NK-92 treated with Interleukin-12 subunit alpha and Interleukin-12 subunit beta, amount 100 ng/mL, for 24 hours (cell line): ENCODE results near the gene OPN4.

Source experiments
- DNase-seq: peaks from one replicate; lab custom pipeline; 2025; lab: John Stamatoyannopoulos, UW

OPN4 gene

DNA sequence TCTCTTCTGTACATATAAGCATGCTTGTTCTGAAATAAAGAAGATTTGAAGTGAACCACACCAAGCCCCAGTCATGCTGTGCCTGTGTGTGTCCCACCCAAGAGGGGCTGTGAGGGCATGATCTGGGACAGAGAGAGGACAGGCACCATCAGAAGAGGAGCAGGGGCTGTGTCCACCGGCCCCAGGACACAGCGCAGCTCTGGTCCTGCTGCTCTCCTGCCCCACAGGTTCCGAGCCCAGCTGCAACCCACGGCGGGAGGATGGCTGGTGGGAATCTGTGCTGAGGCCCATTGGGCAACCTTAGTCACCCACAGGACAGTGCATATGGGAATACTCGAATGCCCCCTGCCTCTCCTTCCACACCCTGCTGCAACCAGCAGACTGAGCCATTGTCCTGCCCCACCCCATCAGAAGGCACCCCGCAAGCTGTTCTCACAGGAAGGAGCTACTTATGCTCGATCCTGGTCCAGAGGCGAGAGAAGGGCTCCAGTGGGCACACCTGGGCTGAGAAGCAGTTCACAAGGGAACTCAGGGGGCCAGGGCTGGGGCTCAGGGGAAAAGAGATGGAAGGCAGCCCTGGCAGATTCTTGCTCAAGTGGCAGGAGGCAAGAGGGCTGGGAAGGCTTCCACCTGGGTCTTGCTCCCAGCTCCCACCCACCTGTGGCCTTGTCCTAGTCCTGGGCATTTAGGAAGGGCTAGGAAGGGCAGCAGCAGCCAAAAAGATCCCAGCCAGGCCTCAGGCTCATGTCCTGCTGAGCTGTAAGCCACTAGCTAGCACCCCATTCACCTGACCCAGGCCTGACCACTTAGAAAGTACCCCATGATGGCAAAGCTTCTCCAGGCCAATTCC lies 45.9 kb downstream of the OPN4 start:
- DNase-seq: no peak

DNA sequence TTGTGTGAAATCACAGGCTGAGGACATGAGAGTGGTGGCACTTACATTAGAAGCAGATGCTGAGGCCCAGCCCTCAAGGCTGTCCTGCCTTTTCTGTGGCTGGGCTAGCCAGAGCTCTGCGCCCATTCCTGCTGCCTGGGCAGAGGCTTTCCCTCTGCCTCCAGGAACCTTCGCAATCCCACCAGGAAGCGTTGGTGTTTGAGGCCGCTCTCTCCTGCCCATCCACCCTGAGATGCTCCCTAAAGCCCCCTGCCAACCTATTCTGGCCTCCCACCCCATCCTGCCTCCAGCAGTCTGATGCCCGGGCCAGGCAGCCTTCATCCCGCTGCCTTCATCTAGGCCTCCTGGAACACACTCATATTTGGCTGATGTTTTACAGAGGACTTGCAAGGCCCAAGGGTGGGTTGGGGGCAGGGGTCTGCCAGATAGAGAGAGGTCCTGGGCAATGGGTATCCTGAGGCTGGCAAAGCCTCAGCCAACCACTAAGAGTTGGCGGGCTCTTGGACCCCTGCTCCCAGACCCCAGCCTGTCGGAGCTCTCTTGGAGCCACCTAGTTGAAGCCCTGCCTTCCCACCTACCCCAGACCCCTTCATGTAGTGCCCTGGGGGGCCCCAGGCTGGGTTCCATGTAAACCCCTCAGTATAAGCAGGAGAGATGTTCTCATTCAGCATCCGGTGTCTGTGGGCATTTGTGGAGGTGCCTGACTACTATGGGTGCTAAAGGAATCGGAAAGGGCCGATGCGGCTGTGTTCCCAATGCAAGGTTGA lies 46.7 kb downstream of the OPN4 start:
- DNase-seq: no peak

DNA sequence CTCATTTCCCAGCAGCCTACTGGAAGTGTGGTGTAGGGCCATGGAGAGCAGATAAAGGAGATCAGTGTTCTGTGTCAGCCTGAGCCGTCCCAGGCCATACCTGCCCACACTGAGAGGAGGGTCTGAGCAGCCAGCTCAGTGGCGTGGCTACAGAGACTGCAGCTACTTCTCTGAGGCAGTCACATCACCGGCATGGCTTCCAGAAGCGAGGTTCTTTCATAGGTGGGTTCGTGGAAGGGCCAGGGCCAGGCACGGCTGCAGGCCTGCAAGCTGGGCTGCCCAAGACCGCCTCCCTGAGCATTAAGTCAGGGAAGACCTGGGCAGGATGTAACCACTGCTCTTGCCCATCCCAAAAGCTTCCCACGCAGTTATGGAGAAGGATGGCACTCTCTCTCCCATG lies 48.8 kb downstream of the OPN4 start:
- no peak for DNase-seq

DNA sequence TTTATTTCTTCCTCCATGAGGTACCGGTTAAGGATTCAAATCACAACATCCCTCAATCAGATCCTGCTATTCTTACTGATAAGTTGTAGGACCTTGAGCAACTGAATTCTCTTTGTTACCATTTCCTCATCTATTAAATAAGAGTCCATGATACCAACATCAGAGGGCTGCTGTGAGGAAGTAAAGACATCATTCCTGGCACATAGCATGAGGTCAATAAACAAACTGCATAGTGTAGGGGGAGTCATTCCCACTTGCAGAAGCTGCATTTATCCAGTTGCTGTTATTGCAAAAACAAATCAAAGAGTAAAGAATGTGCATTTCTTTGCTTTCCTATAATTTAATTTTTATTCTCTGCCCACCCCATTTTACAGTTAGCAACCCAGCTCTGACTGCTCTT lies 50.8 kb downstream of the OPN4 start:
- DNase-seq: no peak

DNA sequence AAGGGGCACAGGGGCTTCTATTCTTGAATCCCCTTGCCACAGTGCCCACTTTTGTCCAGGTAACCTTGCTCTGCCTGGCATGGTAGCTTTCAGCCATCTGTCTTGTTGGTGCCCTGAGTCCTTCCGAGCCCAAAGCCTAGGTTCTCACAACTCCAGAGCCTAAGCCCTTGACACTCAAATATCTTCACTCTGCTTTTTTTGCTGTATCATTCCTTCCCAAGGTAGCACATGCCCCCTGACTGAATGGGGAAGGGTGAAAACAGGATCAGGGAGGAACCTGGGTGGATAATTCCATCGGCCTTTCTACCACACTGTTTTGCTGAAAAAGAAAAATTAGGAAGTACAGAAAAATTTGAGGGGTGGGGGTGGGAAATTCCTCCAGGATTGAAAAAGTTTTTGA lies 51.6 kb downstream of the OPN4 start:
- no peak for DNase-seq

DNA sequence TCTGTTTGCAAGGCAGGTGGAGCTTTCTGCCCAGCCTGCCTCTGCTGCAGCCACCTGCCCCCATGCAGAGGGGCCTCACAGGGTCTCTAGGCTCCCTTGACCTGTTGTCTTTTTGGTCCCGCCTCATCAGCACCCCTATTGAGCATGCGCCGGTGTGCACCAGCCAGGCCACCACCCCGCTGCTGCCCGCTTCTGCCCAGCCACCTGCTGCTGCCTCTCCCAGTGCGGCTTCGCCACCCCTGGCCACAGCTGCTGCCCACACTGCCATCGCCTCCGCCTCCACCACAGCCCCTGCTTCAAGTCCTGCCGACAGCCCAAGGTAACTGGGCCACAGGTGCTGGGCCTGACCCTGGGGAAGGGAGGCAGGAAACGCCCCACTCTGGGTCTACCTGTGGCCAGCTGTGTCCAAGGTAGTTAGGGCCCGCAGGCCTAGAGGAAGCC lies 52.1 kb downstream of the OPN4 start:
- no peak for DNase-seq

DNA sequence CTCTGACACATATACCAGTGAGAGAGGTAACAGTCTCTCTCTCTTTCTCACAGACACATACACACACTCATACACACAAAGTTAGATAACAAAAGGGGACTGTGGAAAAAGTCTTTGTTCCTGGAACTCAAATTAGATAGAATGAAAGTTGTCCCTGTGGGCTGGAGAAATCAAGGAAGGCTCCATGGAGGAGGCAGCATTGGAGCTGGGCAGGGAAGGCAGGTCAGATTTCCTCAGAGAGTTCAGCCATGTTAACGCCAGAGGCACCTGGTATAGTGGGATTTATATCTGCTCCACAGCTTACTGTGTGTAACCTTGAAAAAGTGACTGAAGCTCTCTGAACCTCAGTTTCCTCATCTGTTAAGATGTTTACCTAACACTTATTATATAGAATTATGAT lies 52.6 kb downstream of the OPN4 start:
- DNase-seq: no peak

DNA sequence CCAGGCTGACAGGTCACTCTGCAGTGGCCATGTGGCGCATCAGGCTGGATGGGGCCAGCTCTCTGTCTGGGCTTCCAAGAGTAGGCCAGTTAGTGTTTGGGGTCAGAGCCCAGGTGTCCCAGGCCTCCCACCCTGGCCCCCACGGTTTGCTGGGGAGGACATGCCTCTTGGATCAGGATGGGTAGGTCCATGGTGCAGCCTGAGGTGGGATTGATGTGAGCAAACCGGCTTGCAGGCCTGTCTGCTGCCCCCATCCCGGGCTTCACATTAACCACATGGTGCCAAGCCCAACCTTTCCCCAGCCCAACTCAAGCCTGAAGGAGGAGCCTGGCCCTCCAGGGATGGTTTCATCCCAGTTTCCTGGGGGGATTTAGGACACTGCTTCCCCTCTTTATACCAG lies 53.2 kb downstream of the OPN4 start:
- DNase-seq: no peak

DNA sequence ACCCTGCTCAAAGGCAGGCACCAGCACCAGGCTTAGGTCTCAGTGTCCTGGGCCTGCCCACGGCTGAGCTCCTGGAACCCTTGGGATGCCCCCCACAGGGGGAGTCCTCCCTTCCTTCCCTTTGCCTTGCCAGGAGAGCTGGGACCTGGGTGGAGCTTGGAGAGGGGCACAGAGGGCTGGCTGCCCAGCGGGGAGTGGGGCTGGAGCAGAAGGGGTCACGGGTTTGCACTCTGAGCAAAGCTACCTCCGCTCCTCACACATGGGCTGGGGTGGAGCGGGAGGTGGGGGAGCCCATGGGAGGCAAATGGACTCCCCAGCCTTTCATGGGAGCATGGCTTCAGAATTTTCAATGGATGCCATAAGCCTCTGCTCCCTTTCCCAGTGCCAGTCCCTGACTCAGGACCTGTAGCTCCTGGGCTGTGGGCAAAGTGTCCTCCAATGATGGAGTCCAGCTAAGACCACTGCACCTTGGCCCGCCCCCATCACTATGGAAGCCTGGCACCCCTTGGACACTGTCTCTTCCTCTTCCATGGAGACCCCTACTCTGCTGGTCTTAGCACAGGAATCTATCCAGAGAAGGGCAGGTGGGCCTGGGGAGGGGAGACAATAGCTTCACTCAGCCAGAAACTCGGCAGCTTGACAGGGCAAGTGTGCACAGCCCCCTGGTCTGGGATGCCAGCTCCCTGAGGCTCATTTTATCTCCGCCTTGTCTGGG lies 53.9 kb downstream of the OPN4 start:
- DNase-seq: no peak

DNA sequence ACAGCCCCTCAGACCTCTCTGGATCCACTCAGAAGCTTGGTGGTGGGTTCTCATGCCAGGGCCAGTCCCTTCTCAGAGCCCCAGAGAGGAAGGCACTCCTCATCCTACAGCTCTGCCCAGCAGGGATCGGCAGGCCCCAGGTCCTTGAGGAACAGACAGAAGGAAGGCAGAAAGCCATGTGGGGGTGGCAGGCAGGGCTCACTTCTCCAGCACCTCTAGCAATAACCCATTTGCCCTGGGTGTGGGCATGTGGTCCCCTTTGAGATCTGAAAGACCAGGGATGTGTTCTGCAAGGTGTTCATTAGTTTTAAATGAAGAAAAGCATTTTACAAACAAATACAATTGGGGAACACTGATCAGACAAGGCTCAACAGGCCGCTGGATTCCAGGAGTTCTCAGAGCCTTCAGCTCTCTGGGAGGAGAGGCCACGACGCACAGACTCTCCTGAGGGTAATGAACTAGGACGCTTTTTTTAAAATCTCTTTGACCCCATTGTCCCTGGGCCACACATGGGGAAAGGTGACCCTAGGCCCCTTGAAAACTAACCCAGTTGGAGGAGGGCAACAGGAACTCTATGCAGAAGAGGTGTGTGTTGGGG lies 54.5 kb downstream of the OPN4 start:
- DNase-seq: no peak

DNA sequence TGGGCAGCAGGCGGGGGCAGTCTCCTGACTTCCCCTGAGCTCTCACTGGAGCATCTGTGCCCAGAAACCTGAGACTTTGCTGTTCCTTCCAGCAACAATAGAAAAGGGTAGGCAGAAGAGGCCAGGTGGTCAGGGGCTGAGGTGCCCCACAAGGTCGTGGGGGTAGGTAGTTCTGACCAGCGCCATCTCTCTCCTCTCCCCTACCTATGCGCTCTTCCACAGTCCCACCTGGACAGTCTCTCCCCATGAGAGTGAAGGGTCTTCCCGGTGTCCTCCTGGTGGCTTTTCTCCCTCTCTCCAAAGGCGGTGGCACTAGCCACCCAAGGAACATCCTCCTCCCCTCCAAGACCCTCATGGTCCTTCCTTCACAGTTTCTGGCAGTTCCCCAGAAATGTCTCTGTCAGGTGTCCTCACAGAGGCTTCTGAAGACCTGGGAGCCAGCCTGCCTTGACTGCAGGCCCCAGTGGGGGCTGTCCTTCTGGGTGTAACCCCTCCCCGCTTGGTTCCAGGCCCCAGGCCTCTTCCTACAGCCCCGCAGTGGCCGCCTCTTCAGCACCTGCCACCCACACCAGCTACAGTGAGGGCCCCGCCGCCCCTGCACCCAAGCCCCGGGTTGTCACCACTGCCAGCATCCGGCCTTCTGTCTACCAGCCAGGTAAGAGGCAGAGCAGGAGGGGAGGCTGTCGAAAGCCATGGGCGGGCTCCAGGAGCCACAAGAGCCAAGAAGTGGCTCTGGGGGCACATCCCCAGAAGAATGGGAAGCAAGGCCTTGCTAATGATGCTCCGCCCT lies 55.2 kb downstream of the OPN4 start:
- DNase-seq: no peak

DNA sequence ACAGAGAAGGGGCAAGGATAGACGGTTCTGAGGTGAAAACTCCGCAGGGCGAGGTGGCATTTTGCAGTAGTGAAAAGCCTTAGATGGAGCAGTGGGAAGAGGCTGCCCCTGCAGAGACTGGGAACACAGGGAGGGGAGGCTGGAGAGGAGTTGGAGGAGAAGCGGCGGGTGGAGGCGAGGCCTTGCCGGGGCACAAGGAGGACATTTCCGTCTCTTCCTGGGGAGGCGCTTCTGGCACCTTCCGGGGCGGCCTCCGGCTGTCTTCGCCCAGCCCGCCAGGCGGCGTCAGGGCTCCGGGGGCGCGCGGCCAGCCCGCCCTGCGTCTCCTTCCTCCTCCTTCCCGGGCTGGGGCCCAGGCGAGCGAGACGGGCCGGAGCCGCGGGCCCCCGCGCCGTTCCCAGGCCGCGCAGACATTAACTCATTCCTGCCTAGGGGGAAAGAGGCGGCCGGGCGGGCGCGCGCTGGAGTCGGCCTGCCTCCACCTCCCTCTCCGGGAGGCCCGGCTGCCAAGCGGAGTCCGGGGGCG lies 56.7 kb downstream of the OPN4 start:
- peak; percentile 49 for DNase-seq

DNA sequence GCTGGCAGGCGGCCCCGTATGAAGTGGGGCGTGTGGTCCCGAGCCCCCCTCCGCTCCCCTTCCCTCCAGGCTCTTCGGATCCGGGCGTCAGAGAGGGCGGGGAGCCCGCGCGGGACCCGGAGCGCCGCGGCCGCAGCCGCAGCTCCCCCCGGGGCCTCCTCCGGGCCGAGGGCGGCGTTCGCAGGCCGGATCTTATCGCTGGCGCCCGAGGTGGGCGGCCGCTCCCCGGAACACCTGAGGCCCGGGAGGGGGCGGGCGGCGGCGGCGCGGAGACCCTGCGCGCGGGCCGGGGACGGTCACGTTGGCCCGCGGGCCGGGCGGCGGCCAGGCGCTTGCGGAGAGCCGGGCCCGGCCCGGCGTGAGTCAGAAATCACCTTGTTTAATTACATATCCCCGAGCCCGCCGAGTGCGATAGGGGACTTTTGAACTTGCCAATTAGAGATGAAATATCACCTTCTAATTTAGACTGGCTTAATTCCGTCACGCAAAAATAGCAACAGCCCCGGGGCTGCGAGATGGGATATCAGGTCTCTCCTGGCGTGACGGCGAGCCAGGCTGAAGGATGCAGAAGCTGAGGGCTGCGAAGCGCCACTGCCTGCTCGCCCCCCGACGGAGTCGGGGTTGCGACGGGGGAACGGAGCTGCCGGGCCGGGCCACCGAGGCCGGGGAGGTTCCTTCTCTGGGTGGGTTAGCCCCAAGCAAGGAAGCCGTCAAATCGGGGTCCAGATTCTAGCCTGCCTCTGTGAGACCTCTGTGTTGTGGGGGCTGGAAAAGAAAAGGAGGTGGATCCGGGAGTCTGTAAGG lies 57.4 kb downstream of the OPN4 start:
- DNase-seq: no peak

DNA sequence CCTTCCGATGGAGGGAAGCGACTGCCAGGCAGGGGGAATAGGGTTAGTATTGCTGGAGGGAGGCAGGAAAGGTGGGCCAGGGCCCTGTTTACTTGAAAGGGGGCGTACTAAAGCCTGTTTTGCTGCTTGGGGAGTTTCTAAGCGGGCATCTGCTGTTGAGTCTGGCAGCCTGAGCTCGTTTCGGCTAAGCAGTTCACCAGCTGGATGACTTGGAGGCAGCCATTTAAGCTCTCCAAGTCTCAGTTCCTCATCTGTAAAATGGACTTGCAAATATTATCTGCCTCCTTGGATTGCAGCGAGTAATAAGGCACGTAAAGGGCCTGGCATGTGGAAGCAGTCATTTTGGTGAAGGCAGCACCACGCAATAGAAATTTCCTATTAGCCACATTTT lies 58.0 kb downstream of the OPN4 start:
- no peak for DNase-seq

DNA sequence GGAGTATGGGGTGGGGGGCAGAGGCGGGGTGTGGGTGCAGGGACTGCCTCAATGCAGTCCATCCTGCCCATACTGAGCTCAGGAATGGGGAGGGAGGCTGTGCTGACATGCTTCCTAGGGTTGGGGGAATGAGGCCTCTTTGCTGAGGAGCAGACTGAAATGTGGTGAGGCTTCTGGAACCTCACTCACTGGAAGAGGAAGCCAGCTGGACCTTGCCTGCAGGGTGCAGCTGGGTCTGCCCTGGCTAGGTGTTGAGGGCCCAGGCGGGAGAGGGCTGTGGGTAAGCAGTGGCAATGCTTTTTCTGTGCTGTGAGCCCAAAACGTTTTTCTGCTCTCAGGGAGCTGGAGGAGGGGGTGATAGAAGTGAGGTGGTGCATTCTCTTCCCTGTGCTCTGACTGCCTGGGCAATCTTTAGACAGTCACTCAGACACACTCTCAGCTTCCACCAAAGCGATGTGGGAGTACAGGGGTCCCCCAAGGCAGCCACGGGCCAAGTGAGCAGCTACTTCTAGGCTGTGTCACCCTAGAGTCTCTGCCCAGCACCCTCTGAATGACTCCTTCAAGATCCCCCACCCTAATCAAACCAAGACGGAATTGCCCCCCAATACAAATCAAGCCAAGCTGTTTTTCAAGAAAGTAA lies 60.9 kb downstream of the OPN4 start:
- no peak for DNase-seq

DNA sequence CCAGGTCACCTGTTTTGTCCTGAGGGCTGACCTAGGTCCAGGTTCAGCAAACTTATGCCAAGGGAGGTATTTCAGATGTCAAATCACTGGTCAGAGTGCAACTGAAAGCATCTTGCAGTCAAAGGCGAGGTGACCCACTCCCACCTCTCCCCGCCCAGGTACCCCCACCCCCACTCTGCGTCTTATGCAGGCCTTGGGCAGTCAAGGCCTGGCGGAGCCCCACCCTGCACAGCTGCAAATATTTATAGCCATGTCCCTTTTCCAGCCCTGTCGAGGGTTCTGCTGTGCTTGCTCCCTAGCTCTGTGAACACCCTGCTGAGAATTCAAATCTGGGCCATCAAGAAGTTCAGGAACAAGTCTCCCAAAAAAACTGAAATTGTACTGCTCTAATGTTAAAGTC lies 61.5 kb downstream of the OPN4 start:
- DNase-seq: no peak
